ENCODE data around the gene HDGFL3.

HDGFL3 gene

GRCh38 chr15:83132861-83133523, 74.6 kb downstream of the HDGFL3 start:
- Histone ChIP-seq H3K36me3 (ENCODE audit: control insufficient read depth in 2 of 2, insufficient read depth in 1 of 2, low read length in 2 of 2) (peaks cover 8 to 20% of the 10 kb centered on the region in 2 experiments), H3K9me3 (ENCODE audit: control insufficient read depth, insufficient read depth, low read depth, low read length) (no peaks in the 10 kb centered on the region), H3K27ac (ENCODE audit: extremely low read depth, low read depth, low read length) (no peak overlapping the region), H3K4me1 (ENCODE audit: control insufficient read depth, insufficient read depth, low read length) (no peaks in the 10 kb centered on the region), H3K4me3 (ENCODE audit: low read depth, low read length) (no peak overlapping the region)
- ChIA-PET CTCF (no interaction called here), POLR2A (no interaction called here)
- no peak for TF ChIP-seq ZNF311 (tag by site-specific recombination; IDR thresholded peaks at IDR 0.05; ENCODE audit: borderline replicate concordance)
- TF ChIP-seq, protein P1, sequence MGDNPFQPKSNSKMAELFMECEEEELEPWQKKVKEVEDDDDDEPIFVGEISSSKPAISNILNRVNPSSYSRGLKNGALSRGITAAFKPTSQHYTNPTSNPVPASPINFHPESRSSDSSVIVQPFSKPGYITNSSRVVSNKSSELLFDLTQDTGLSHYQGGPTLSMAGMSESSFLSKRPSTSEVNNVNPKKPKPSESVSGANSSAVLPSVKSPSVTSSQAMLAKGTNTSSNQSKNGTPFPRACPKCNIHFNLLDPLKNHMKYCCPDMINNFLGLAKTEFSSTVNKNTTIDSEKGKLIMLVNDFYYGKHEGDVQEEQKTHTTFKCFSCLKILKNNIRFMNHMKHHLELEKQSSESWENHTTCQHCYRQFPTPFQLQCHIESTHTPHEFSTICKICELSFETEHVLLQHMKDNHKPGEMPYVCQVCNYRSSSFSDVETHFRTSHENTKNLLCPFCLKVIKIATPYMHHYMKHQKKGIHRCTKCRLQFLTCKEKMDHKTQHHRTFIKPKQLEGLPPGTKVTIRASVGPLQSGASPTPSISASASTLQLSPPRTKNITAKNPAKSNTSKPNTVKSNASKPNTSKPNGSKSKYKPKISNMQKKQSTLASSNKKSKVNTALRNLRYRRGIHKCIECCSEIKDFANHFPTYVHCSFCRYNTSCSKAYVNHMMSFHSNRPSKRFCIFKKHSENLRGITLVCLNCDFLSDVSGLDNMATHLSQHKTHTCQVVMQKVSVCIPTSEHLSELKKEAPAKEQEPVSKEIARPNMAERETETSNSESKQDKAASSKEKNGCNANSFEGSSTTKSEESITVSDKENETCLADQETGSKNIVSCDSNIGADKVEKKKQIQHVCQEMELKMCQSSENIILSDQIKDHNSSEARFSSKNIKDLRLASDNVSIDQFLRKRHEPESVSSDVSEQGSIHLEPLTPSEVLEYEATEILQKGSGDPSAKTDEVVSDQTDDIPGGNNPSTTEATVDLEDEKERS (tag by site-specific recombination; IDR thresholded peaks at IDR 0.05), result no peak
- no peak for TF ChIP-seq ZNF621 (tag by site-specific recombination; IDR thresholded peaks at IDR 0.05)

GRCh38 chr15:83129791-83130190, 77.8 kb downstream of the HDGFL3 start:
- Histone ChIP-seq H3K4me1 (ENCODE audit: control insufficient read depth, insufficient read depth, low read length) (no peaks in the 10 kb centered on the region), H3K4me3 (ENCODE audit: low read depth, low read length) (no peak overlapping the region), H3K9me3 (ENCODE audit: control insufficient read depth, insufficient read depth, low read depth, low read length) (no peaks in the 10 kb centered on the region), H3K27ac (ENCODE audit: extremely low read depth, low read depth, low read length) (no peak overlapping the region), H3K36me3 (ENCODE audit: control insufficient read depth in 2 of 2, insufficient read depth in 1 of 2, low read length in 2 of 2) (peaks cover 4 to 20% of the 10 kb centered on the region in 2 experiments)
- ChIA-PET POLR2A (interaction anchor here (0.6 kb wide), 1 partner anchor 315 kb away, joined by 3 read pairs; no protein-coding TSS in a partner anchor), CTCF (no interaction called here)
- TF ChIP-seq ZNF600 (tag by site-specific recombination; IDR thresholded peaks at IDR 0.05) (no peak), ZNF175 (tag by site-specific recombination; IDR thresholded peaks at IDR 0.05) (no peak), ZNF530 (tag by site-specific recombination; IDR thresholded peaks at IDR 0.05; ENCODE audit: low read depth) (no peak), MYNN (tag by site-specific recombination; IDR thresholded peaks at IDR 0.05; ENCODE audit: borderline replicate concordance) (no peak), ZFP3 (tag by site-specific recombination; IDR thresholded peaks at IDR 0.05; ENCODE audit: low read depth) (no peak), ZNF677 (tag by site-specific recombination; IDR thresholded peaks at IDR 0.05) (no peak), YY2 (tag by site-specific recombination; IDR thresholded peaks at IDR 0.05) (no peak), ZNF350 (tag by site-specific recombination; IDR thresholded peaks at IDR 0.05) (no peak), MEIS1 (CRISPR knock-in tag; IDR thresholded peaks at IDR 0.05; ENCODE audit: borderline replicate concordance) (no peak)
- TF ChIP-seq, protein P2, sequence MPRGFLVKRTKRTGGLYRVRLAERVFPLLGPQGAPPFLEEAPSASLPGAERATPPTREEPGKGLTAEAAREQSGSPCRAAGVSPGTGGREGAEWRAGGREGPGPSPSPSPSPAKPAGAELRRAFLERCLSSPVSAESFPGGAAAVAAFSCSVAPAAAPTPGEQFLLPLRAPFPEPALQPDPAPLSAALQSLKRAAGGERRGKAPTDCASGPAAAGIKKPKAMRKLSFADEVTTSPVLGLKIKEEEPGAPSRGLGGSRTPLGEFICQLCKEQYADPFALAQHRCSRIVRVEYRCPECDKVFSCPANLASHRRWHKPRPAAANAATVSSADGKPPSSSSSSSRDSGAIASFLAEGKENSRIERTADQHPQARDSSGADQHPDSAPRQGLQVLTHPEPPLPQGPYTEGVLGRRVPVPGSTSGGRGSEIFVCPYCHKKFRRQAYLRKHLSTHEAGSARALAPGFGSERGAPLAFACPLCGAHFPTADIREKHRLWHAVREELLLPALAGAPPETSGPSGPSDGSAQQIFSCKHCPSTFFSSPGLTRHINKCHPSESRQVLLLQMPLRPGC (tag by site-specific recombination; IDR thresholded peaks at IDR 0.05), result no peak
- TF ChIP-seq, protein P3, sequence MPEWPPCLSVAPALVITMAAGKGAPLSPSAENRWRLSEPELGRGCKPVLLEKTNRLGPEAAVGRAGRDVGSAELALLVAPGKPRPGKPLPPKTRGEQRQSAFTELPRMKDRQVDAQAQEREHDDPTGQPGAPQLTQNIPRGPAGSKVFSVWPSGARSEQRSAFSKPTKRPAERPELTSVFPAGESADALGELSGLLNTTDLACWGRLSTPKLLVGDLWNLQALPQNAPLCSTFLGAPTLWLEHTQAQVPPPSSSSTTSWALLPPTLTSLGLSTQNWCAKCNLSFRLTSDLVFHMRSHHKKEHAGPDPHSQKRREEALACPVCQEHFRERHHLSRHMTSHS (tag by site-specific recombination; IDR thresholded peaks at IDR 0.05), result no peak
- TF ChIP-seq, protein P4, sequence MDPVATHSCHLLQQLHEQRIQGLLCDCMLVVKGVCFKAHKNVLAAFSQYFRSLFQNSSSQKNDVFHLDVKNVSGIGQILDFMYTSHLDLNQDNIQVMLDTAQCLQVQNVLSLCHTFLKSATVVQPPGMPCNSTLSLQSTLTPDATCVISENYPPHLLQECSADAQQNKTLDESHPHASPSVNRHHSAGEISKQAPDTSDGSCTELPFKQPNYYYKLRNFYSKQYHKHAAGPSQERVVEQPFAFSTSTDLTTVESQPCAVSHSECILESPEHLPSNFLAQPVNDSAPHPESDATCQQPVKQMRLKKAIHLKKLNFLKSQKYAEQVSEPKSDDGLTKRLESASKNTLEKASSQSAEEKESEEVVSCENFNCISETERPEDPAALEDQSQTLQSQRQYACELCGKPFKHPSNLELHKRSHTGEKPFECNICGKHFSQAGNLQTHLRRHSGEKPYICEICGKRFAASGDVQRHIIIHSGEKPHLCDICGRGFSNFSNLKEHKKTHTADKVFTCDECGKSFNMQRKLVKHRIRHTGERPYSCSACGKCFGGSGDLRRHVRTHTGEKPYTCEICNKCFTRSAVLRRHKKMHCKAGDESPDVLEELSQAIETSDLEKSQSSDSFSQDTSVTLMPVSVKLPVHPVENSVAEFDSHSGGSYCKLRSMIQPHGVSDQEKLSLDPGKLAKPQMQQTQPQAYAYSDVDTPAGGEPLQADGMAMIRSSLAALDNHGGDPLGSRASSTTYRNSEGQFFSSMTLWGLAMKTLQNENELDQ (tag by site-specific recombination; IDR thresholded peaks at IDR 0.05; ENCODE audit: low read depth), result no peak
- TF ChIP-seq, protein P5, sequence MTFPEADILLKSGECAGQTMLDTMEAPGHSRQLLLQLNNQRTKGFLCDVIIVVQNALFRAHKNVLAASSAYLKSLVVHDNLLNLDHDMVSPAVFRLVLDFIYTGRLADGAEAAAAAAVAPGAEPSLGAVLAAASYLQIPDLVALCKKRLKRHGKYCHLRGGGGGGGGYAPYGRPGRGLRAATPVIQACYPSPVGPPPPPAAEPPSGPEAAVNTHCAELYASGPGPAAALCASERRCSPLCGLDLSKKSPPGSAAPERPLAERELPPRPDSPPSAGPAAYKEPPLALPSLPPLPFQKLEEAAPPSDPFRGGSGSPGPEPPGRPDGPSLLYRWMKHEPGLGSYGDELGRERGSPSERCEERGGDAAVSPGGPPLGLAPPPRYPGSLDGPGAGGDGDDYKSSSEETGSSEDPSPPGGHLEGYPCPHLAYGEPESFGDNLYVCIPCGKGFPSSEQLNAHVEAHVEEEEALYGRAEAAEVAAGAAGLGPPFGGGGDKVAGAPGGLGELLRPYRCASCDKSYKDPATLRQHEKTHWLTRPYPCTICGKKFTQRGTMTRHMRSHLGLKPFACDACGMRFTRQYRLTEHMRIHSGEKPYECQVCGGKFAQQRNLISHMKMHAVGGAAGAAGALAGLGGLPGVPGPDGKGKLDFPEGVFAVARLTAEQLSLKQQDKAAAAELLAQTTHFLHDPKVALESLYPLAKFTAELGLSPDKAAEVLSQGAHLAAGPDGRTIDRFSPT (tag by site-specific recombination; IDR thresholded peaks at IDR 0.05), result no peak
